Brain microvascular endothelial cell (primary cell): Measurements from ENCODE around the gene VOPP1.

Experiments
- DNase-seq: peaks from one replicate; pipeline ENCODE4 v3.0.0-alpha.2; 2020
- H3K27ac ChIP-seq: fragments of 250-450 bp; sonication (Bioruptor Pico); 2 replicates; pipeline ENCODE4 v1.5.1; 2020; ENCODE audit warnings: mild to moderate bottlenecking, moderate library complexity
- H3K27me3 ChIP-seq: fragments of 250-450 bp; sonication (Bioruptor Pico); replicated peaks from 2 replicates; pipeline ENCODE4 v1.5.1; 2020; ENCODE audit warnings: mild to moderate bottlenecking
- H3K36me3 ChIP-seq: fragments of 250-450 bp; sonication (Bioruptor Pico); replicated peaks from 2 replicates; pipeline ENCODE4 v1.5.1; 2020; ENCODE audit warnings: mild to moderate bottlenecking
- H3K4me3 ChIP-seq: 2 replicates; pipeline ENCODE4 v1.5.1; 2011; ENCODE audit warnings: low read depth, mild to moderate bottlenecking, control low read depth, low read length, moderate library complexity
- in situ Hi-C: cut with HindIII; loops from 2 replicates; pipeline ENCODE4 v1.10.0; 2017; ENCODE audit warnings: low sequenced_read_pairs, low pct_ligation_motif_present
- TF ChIP-seq, protein P1 (sequence below): IDR thresholded peaks from 2 replicates; pipeline ENCODE4 v1.5.1; 2011; ENCODE audit warnings: low read depth, mild to moderate bottlenecking, moderate library complexity, low read length, control low read depth, inconsistent platforms; ENCODE audit errors: missing control alignments

The VOPP1 gene

DNA sequence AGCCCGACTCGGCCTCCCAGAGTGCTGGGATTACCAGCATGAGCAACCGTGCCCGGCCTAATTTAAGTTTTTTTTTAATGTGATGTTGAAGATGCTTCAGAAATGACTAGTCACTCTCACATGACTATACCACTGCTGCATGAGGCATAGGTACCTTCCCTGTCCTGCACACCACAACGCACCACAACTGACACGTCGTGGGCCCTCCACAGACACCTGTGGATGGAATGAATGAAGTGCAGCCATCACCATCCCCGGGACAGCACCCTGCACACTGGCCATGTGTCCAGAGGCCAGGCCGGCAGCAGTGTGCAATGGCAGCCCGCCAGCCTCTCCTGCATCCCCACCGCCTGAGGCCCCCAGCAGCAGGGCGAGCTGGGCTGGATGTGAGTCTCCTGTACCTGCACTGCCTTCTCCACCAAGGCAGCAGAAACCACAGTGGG lies 55.1 kb downstream of the VOPP1 start:
- in situ Hi-C loops = no loop called here
- no peak overlapping the region for H3K4me3 ChIP-seq
- TF ChIP-seq, protein P1, sequence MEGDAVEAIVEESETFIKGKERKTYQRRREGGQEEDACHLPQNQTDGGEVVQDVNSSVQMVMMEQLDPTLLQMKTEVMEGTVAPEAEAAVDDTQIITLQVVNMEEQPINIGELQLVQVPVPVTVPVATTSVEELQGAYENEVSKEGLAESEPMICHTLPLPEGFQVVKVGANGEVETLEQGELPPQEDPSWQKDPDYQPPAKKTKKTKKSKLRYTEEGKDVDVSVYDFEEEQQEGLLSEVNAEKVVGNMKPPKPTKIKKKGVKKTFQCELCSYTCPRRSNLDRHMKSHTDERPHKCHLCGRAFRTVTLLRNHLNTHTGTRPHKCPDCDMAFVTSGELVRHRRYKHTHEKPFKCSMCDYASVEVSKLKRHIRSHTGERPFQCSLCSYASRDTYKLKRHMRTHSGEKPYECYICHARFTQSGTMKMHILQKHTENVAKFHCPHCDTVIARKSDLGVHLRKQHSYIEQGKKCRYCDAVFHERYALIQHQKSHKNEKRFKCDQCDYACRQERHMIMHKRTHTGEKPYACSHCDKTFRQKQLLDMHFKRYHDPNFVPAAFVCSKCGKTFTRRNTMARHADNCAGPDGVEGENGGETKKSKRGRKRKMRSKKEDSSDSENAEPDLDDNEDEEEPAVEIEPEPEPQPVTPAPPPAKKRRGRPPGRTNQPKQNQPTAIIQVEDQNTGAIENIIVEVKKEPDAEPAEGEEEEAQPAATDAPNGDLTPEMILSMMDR = no peak
- H3K27ac ChIP-seq = no peak overlapping the region
- H3K36me3 ChIP-seq = peaks cover 13% of the 10 kb centered on the region
- DNase-seq = no peak
- H3K27me3 ChIP-seq = no peaks in the 10 kb centered on the region

DNA sequence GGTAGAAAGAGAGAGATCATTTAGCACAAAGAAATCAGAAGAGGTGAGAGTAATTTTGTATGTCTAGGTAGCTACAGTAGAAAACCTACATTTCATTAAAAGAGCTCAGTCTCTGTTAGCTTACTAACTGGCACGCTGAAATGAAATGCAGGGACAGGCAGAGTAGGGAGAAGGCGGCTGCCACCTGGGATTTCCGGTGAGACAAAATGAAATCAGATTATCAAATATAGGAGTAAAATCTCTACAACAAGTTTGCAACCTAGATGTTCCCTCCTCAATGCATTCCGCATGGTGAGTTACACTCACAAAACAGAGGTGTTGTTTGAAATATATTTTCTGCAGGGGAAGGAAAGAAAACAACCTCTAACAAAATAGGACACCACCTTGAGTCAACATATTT lies 55.9 kb downstream of the VOPP1 start:
- in situ Hi-C loops = no loop called here
- TF ChIP-seq, protein P1 = no peak
- no peak overlapping the region for H3K27ac ChIP-seq
- H3K4me3 ChIP-seq = no peak overlapping the region
- peaks cover 13% of the 10 kb centered on the region for H3K36me3 ChIP-seq
- DNase-seq = no peak
- H3K27me3 ChIP-seq = no peaks in the 10 kb centered on the region

DNA sequence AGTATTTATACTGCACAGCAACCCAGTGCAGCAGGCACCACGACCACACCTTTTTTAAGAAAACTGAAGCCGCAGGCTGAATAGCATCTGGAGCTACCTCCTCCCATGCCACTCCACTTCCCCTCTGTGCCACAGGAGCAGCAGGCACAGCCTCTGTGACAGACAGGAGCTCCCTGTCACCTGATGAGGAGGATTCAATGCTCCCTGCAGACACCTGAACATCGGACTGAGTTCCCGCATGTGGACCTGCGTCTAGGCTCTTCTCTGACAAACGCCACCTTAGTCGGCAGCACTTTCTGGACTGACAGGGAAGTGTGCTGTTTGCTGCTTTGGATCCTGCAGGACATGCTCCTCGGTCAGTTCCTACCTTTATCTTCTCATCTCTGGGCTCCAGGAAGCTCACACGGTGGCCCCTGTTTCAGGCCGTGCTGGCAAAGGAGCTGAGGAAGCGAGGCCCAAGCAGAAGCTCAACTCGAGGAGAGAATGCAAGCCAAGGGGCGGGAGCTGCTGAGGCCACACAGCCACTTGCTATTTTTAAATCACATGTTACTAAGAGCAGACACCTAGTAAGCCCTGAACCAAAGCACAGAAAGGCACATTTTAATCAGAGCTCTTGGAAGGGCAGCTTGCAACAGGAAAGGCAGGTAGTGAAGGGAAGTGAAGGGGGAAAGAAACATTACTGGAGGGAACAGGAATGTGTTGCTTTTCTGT lies 56.6 kb downstream of the VOPP1 start:
- no peak overlapping the region for H3K4me3 ChIP-seq
- TF ChIP-seq, protein P1 = no peak
- H3K36me3 ChIP-seq = peaks cover 13% of the 10 kb centered on the region
- H3K27me3 ChIP-seq = no peaks in the 10 kb centered on the region
- DNase-seq = no peak
- in situ Hi-C loops = no loop called here
- H3K27ac ChIP-seq = no peak overlapping the region

DNA sequence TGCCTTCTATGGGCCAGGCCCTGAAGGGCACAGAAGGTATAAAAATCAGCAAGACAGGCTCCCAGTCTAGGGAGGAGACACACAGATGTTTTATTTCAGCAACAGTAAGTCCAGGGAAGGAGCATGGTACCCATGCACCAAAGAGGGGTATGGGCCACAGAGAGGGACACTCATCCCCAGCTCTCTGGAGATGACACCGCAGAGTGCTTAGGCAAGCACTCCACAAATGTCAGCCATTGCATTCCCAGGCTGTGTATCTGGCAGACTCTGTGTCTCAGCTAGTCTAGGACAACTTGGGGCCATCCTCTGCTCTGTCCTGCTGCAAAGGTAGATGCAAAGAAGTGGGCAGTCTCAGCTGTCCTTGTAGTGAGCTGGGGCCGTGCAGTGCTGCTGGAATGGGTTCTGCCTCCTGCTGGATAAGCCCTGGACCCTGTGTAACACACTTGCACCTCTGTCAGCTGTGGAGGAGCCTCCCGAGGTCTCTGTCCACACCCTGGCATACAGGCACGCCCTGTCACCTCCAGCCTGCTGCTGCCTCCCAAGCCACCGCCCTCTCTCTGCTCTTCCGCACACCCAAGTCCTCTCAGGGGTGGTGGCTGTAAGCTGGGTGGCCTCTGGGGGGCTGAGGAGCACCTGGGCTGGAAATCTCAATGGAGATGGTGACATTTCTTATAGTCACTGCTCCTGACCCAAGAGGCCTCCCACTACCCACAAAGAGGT lies 57.6 kb downstream of the VOPP1 start:
- no peak overlapping the region for H3K27ac ChIP-seq
- in situ Hi-C loops = no loop called here
- H3K4me3 ChIP-seq = no peak overlapping the region
- no peak for DNase-seq
- H3K36me3 ChIP-seq = peaks cover 13% of the 10 kb centered on the region
- TF ChIP-seq, protein P1 = no peak
- no peaks in the 10 kb centered on the region for H3K27me3 ChIP-seq

DNA sequence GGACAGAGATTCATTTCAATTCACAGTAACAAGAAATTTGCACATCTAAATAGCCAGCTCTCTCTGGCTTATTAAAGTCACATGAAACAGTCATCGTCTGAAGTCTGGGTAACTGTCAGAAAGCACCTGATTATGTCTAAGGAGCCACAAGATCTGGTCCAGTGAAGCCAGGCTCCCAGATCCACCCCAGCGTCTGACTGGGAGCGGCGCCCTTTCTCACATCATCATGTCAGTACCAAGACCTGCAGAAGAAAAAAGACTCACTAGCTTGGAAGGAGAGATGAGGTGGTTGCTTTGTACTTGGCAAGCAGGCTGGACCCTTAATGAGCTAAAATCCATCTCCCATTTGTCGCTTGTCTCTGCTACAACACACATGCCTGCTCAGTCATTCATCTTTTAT lies 58.4 kb downstream of the VOPP1 start:
- H3K4me3 ChIP-seq = no peak overlapping the region
- no peaks in the 10 kb centered on the region for H3K27me3 ChIP-seq
- peaks cover 8% of the 10 kb centered on the region for H3K36me3 ChIP-seq
- DNase-seq = no peak
- TF ChIP-seq, protein P1 = no peak
- in situ Hi-C loops = no loop called here
- no peak overlapping the region for H3K27ac ChIP-seq
